IMR-90 (cell line): ENCODE data around the gene OR52K2. TPM values are rescaled to one million over a fixed set of nuclear protein-coding genes. Genes with fewer than 3 reads are reported as not detected.
A peak's percentile ranks its signal among the peaks of the same experiment; 100 is the strongest.

Source experiments
- ATAC-seq: fragments of 200-7000 bp; cut with Tn5 transposase; 2 replicates; pipeline ENCODE4 v1.9.1; 2020; ENCODE audit warnings: low read depth, mild to moderate bottlenecking, moderate library complexity
- BruUV-seq: library from RNA; stranded (reverse); fragments of 400-500 nt; replicated peaks from 2 replicates; lab custom pipeline; 2021; lab: Mats Ljungman, UMichigan
- CTCF ChIA-PET: fragments of 300-600 bp; formaldehyde crosslinking; extraction: SDS; loops from one replicate; lab custom pipeline; 2021; ENCODE audit warnings: antibody characterized with exemption; lab: Yijun Ruan, JAX
- POLR2A ChIA-PET: fragments of 300-600 bp; sonication (Branson Sonifier 250); formaldehyde crosslinking; loops from one replicate; lab custom pipeline; 2022; ENCODE audit warnings: antibody characterized with exemption; ENCODE audit not compliant: unreplicated experiment; lab: Charles Lee
- DNase-seq: peaks from one replicate; pipeline ENCODE4 v3.0.0; 2013
- H2AFZ ChIP-seq: replicated peaks from 2 replicates; pipeline ENCODE3; 2013; ENCODE audit warnings: low read length, mild to moderate bottlenecking; ENCODE audit not compliant: poor library complexity
- H2AK5ac ChIP-seq: 2 replicates; pipeline ENCODE4 v1.6.1; 2013; ENCODE audit warnings: low read depth, low read length, inconsistent platforms
- H2AK9ac ChIP-seq: replicated peaks from 2 replicates; pipeline ENCODE3; 2013; ENCODE audit warnings: mild to moderate bottlenecking, low read depth, low read length, moderate library complexity; ENCODE audit not compliant: poor library complexity
- H2BK120ac ChIP-seq: 2 replicates; pipeline ENCODE4 v1.6.1; 2013; ENCODE audit warnings: low read depth, low read length, inconsistent platforms
- H2BK15ac ChIP-seq: 3 replicates; pipeline ENCODE4 v1.6.1; 2013; ENCODE audit warnings: low read depth, low read length, inconsistent platforms
- H2BK20ac ChIP-seq: 2 replicates; pipeline ENCODE4 v1.6.1; 2013; ENCODE audit warnings: low read depth, mild to moderate bottlenecking, inconsistent platforms, low read length, moderate library complexity
- H2BK5ac ChIP-seq: 2 replicates; pipeline ENCODE4 v1.6.1; 2013; ENCODE audit warnings: mild to moderate bottlenecking, low read depth, low read length, inconsistent platforms; ENCODE audit not compliant: poor library complexity, severe bottlenecking
- H3K14ac ChIP-seq: replicated peaks from 2 replicates; pipeline ENCODE4 v1.6.1; 2013; ENCODE audit warnings: low read depth, low read length, inconsistent platforms
- H3K18ac ChIP-seq: 2 replicates; pipeline ENCODE4 v1.6.1; 2013; ENCODE audit warnings: low read depth, low read length, control low read depth
- H3K23ac ChIP-seq: 2 replicates; pipeline ENCODE4 v1.6.1; 2013; ENCODE audit warnings: low read depth, low read length, inconsistent platforms
- H3K27ac ChIP-seq: 2 replicates; pipeline ENCODE4 v1.5.1; 2013; ENCODE audit warnings: mild to moderate bottlenecking, control low read depth, low read length; ENCODE audit not compliant: insufficient read depth
- H3K27me3 ChIP-seq: 2 replicates; pipeline ENCODE4 v1.6.1; 2013; ENCODE audit warnings: low read length; ENCODE audit not compliant: control insufficient read depth, insufficient read depth
- H3K36me3 ChIP-seq: 2 replicates; pipeline ENCODE4 v1.6.1; 2013; ENCODE audit warnings: low read length, mixed read lengths; ENCODE audit not compliant: control insufficient read depth, insufficient read depth
- H3K4ac ChIP-seq: 2 replicates; pipeline ENCODE4 v1.6.1; 2013; ENCODE audit warnings: low read depth, low read length, inconsistent platforms
- H3K4me1 ChIP-seq: 2 replicates; pipeline ENCODE4 v1.6.1; 2013; ENCODE audit warnings: low read length, mixed read lengths; ENCODE audit not compliant: control insufficient read depth, insufficient read depth
- H3K4me2 ChIP-seq: 2 replicates; pipeline ENCODE4 v1.6.1; 2013; ENCODE audit warnings: low read depth, mild to moderate bottlenecking, control low read depth, low read length, moderate library complexity
- H3K4me3 ChIP-seq: 2 replicates; pipeline ENCODE4 v1.5.1; 2013; ENCODE audit warnings: low read depth, mild to moderate bottlenecking, control low read depth, low read length, moderate library complexity; ENCODE audit not compliant: insufficient read depth
- H3K56ac ChIP-seq: 2 replicates; pipeline ENCODE4 v1.6.1; 2013; ENCODE audit warnings: low read length, inconsistent platforms; ENCODE audit not compliant: insufficient read depth; ENCODE audit errors: extremely low read depth
- H3K79me1 ChIP-seq, 2 experiments: 2 replicates each; pipeline ENCODE4 v1.6.1; 2013; ENCODE audit warnings: low read length in 2 of 2, inconsistent platforms in 1 of 2, low read depth in 1 of 2
- H3K9ac ChIP-seq: 2 replicates; pipeline ENCODE4 v1.6.1; 2013; ENCODE audit warnings: low read depth, low read length, control low read depth
- H3K9me1 ChIP-seq: 2 replicates; pipeline ENCODE4 v1.6.1; 2013; ENCODE audit warnings: low read length, inconsistent platforms; ENCODE audit not compliant: insufficient read depth
- H3K9me3 ChIP-seq: 2 replicates; pipeline ENCODE4 v1.6.1; 2013; ENCODE audit warnings: low read length; ENCODE audit not compliant: control insufficient read depth, insufficient read depth
- H4K20me1 ChIP-seq: 2 replicates; pipeline ENCODE4 v1.6.1; 2013; ENCODE audit warnings: low read length, inconsistent platforms; ENCODE audit not compliant: insufficient read depth
- H4K5ac ChIP-seq: 2 replicates; pipeline ENCODE4 v1.6.1; 2013; ENCODE audit warnings: mild to moderate bottlenecking, low read depth, low read length, control low read depth
- H4K8ac ChIP-seq, 2 experiments: 2 replicates each; pipeline ENCODE4 v1.6.1; 2013; ENCODE audit warnings: low read depth in 2 of 2, low read length in 2 of 2, control low read depth in 1 of 2, inconsistent platforms in 1 of 2
- H4K91ac ChIP-seq: 2 replicates; pipeline ENCODE4 v1.6.1; 2013; ENCODE audit warnings: low read depth, low read length, inconsistent platforms; ENCODE audit not compliant: insufficient read depth
- CHD1 ChIP-seq: IDR thresholded peaks from 2 replicates; pipeline ENCODE4 v1.6.1; 2012; ENCODE audit warnings: low read depth, low read length, improper control_type of control experiment
- MAFK ChIP-seq: IDR thresholded peaks from 2 replicates; pipeline ENCODE4 v1.6.1; 2012; ENCODE audit warnings: low read depth, low read length, improper control_type of control experiment
- MAZ ChIP-seq: IDR thresholded peaks from 2 replicates; pipeline ENCODE4 v1.6.1; 2012; ENCODE audit warnings: low read depth, mild to moderate bottlenecking, low read length, improper control_type of control experiment, moderate library complexity, borderline replicate concordance
- RFX5 ChIP-seq: IDR thresholded peaks from 2 replicates; pipeline ENCODE4 v1.8.0; 2012; ENCODE audit warnings: low read depth, mild to moderate bottlenecking, low read length, moderate library complexity
- WGBS, 2 experiments: methylation state at CpG; one replicate each; pipeline versions ENCODE4 v1.1.5 to v1.1.7; 2013; ENCODE audit warnings: missing lambda C conversion rate in 2 of 2; ENCODE audit not compliant: insufficient read length in 1 of 2; ENCODE audit errors: extremely low coverage in 2 of 2; 5-methylcytosine and 5-hydroxymethylcytosine counted together
- dilution Hi-C: fragments of 300-500 bp; cut with HindIII; formaldehyde crosslinking; loops from one replicate; pipeline ENCODE4 v1.14.3; 2018; ENCODE audit warnings: low sequenced_read_pairs; ENCODE audit not compliant: unreplicated experiment
- in situ Hi-C: fragments of 300-500 bp; cut with MboI; formaldehyde crosslinking; loops from 3 replicates; pipeline ENCODE4 v1.14.3; 2019; ENCODE audit warnings: low sequenced_read_pairs, inconsistent platforms, mixed read lengths
- intact Hi-C: fragments of 100-400 bp; cut with micrococcal nuclease; formaldehyde crosslinking; loops from 2 replicates; pipeline ENCODE4 v1.10.0; 2022
- polyA plus RNA-seq, 3 experiments: library from polyadenylated mRNA; depleted of rRNA; stranded (reverse); fragments of >200 nt; gene quantifications; 2 replicates each; pipeline ENCODE4 v1.2.3, GENCODE V29; 2012; ENCODE audit warnings: low replicate concordance in 1 of 3
- total RNA-seq: library from RNA; depleted of rRNA; stranded (reverse); fragments of >200 nt; gene quantifications from 2 replicates; pipeline ENCODE4 v1.2.3, GENCODE V29; 2012

Gene OR52K2
- total and polyA plus RNA-seq, 2 of the 4 experiments (the other 2 are of a cell fraction) = not detected

- Histone ChIP-seq H3K27ac (no peak overlapping the region), H3K79me1 (no peaks in the 10 kb centered on the region), H3K4me1 (no peaks in the 10 kb centered on the region), H3K9ac (no peak overlapping the region), H2BK5ac (no peak overlapping the region), H2BK120ac (no peak overlapping the region), H3K18ac (no peak overlapping the region), H3K14ac (no peak overlapping the region), H3K36me3 (no peaks in the 10 kb centered on the region), H2BK20ac (no peak overlapping the region), H3K4me3 (no peak overlapping the region), H3K9me1 (no peaks in the 10 kb centered on the region), H2AK5ac (no peak overlapping the region), H3K23ac (no peak overlapping the region), H2AFZ (no peak overlapping the region), H3K27me3 (no peaks in the 10 kb centered on the region), H2AK9ac (no peak overlapping the region), H2BK15ac (no peak overlapping the region), H4K20me1 (no peaks in the 10 kb centered on the region), H4K91ac (no peak overlapping the region), H3K4ac (no peak overlapping the region), H3K56ac (no peak overlapping the region), H4K5ac (no peak overlapping the region), H4K8ac (no peak overlapping the region), H3K4me2 (no peak overlapping the region), H3K9me3 (no peaks in the 10 kb centered on the region)
- dilution Hi-C loops = no loop called here
- POLR2A ChIA-PET = no interaction called here
- intact Hi-C loops = no loop called here
- no TSS peak for BruUV-seq
- TF ChIP-seq MAFK (peak; percentile 8; the same call in 1 of the 2 replicates), MAZ (no peak), CHD1 (no peak), RFX5 (no peak)
- in situ Hi-C loops = no loop called here
- ATAC-seq (no peak), DNase-seq (no peak)
- 17% methylated on average over 1 of the region's 1 CpG; no CpG with 5 or more reads in 1 of the 2 experiments for WGBS, 2 experiments
- CTCF ChIA-PET = no interaction called here
Observed at GRCh38 chr11:4416306-4416705, 32.8 kb upstream of the OR52K2 start.
